GM12891 (cell line): Measurements from ENCODE around the gene OASL.

ENCODE experiments used
- DNase-seq: peaks from one replicate; pipeline ENCODE4 v3.0.0; 2011; ENCODE audit warnings: low spot score; ENCODE audit not compliant: insufficient read length
- FAIRE-seq: peaks from 2 replicates; lab custom pipeline; 2011; peaks lifted over from hg19 to GRCh38; lab: Jason Lieb, UNC
- PAX5 ChIP-seq: IDR thresholded peaks from 2 replicates; pipeline ENCODE4 v1.6.1; 2011; ENCODE audit warnings: low read length, moderate library complexity, mild to moderate bottlenecking; ENCODE audit not compliant: insufficient read depth, severe bottlenecking
- POLR2A ChIP-seq: IDR thresholded peaks from 2 replicates; pipeline ENCODE4 v1.6.1; 2011; ENCODE audit warnings: low read depth, low read length, control low read depth
- POLR2AphosphoS5 ChIP-seq: IDR thresholded peaks from 2 replicates; pipeline ENCODE4 v1.6.1; 2011; ENCODE audit warnings: low read depth, low read length, control low read depth
- POU2F2 ChIP-seq: IDR thresholded peaks from 2 replicates; pipeline ENCODE4 v1.6.1; 2011; ENCODE audit warnings: low read depth, mild to moderate bottlenecking, control low read depth, low read length, moderate library complexity
- SPI1 ChIP-seq: IDR thresholded peaks from 2 replicates; pipeline ENCODE4 v1.6.1; 2011; ENCODE audit warnings: low read depth, low read length, control low read depth
- TAF1 ChIP-seq: IDR thresholded peaks from 2 replicates; pipeline ENCODE4 v1.6.1; 2011; ENCODE audit warnings: low read depth, low read length, control low read depth

The OASL gene

DNA sequence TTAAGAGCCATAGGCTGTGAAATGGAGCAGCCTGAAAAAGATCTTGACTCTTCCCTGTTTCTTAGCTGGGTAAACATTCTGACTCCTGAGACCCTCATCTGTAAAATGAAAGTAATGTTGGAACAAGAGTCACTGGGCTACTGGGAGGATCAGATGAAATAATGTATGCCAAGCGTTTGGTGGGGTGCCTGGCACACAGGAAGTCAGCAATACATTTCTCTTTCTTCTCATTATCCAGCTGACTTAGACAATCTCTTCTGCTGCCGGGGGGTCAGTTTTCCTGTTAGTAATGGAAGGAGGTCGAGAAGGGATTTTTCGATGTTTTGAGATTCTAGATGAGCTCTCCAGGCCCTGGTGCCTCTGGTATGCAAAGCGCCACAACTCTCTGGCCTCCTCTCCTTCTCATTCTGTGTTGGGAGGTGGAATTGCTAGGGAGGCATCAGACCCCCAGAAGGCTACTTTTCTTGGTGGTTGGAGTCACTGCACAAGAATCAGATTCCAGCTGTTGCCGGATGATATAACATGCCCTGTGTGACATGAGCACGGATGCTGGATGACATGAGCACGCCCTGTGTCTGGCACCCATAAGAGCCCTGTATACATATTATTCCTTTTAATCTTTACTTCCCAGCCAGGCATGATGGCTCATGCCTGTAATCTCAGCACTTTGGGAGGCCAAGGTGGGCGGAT lies 4.3 kb downstream of the OASL start:
- no peak for TF ChIP-seq POU2F2
- TF ChIP-seq SPI1, result no peak
- no peak for TF ChIP-seq POLR2A
- no peak for TF ChIP-seq POLR2AphosphoS5
- TF ChIP-seq PAX5, result no peak
- TF ChIP-seq TAF1, result no peak
- FAIRE-seq (no peak), DNase-seq (no peak)

DNA sequence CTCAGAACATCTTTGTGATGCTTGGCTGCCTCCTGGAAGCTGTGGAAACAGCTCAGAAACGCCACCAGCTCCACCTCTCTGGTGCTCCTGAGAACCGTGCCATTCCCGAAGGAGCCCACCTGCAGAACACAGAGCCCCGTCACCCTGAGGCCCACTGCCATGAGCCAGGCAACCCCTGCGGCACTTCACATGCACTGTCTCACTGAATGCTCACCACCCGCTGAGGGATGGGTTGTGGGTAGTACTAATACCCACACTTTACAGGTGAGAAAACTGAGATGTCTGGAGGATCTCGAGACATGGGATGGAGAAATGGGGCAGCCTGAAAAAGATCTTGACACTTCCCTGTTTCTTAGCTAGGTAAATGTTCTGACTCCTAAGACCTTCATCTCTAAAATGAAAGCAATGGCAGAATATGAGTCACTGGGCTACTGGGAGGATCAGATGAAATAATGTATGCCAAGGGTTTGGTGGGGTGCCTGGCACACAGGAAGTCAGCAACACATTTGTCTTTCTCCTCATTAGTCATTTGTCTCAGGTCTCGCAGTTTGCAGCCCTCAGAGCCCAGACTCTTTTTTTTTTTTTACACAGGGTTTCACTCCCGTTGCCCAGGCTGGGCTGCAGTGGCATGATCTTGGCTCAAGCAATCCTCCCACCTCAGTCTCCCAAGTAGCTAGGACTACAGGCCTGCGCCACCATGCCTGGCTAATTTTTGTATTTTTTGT lies 5.3 kb downstream of the OASL start:
- FAIRE-seq (no peak), DNase-seq (no peak)
- TF ChIP-seq POLR2A (no peak), PAX5 (no peak), TAF1 (no peak), SPI1 (no peak), POU2F2 (no peak), POLR2AphosphoS5 (no peak)

DNA sequence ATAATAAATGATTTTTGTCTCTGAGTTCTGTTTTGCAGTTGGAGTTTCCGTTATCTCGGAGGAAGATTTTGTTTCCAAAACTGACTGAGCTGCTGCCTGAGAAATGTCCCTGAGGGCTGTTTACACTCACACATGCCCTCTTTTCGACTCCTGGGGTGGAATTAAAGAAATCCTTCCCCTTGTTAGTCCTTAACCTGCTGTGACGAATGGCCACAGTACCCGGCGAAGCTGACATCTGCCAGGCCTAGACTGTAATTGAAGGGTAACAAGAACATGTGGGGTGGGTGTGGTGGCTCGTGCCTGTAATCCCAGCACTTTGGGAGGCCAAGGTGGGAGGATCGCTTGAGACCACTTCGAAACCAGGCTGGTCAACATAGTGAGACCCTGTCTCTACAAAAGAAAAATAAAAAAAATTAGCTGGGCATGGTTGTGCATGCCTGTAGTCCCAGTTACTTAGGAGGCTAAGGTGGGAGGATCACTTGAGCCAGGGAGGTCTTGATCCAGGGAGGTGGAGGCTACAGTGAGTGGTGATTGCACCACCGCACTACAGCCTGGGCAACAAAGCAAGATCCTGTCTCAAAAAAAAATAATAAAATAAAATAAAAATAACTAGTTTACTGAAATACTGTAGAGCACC lies 8.4 kb downstream of the OASL start:
- TF ChIP-seq POU2F2, result no peak
- TF ChIP-seq TAF1, result no peak
- no peak for TF ChIP-seq POLR2AphosphoS5
- no peak for TF ChIP-seq POLR2A
- no peak for TF ChIP-seq PAX5
- TF ChIP-seq SPI1, result no peak
- FAIRE-seq, result no peak

DNA sequence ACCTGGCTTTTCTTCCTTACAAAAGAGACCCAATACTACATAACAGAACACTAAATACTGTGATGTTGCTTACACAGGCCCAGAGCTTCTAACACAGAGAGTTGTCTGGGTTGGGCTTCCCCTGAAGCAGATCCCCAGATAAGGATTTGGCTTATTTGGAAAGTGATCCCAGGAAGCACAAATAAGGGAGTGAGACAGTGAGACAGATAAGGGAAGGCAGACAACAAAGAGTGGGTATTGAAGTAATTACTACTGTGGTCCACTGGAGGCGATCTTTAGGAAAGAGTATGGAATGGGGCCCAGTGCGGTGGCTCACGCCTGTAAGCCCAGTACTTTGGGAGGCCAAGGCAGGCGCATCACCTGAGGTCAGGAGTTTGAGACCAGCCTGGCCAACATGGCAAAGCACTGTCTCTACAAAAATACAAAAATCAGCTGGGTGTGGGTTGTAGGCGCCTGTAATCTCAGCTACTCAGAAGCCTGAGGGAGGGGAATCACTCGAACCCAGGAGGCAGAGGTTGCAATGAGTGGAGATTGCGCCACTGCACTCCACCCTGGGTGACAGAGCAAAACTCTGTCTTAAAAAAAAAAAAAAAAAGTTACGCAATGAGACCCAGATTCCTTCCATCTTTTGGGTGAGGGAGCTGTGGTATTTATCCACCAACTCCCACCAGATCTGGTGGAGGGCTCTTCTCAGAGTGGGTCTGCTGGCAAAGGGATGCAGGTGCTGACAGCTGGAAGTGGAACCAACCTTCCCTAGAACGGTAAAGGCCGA lies 12.6 kb downstream of the OASL start:
- TF ChIP-seq SPI1 (no peak), POU2F2 (no peak), TAF1 (no peak), PAX5 (no peak), POLR2AphosphoS5 (no peak), POLR2A (no peak)
- FAIRE-seq (no peak), DNase-seq (no peak)

More for the DNA sequence above, 8.4 kb downstream of the OASL start:
- no peak for DNase-seq

DNA sequence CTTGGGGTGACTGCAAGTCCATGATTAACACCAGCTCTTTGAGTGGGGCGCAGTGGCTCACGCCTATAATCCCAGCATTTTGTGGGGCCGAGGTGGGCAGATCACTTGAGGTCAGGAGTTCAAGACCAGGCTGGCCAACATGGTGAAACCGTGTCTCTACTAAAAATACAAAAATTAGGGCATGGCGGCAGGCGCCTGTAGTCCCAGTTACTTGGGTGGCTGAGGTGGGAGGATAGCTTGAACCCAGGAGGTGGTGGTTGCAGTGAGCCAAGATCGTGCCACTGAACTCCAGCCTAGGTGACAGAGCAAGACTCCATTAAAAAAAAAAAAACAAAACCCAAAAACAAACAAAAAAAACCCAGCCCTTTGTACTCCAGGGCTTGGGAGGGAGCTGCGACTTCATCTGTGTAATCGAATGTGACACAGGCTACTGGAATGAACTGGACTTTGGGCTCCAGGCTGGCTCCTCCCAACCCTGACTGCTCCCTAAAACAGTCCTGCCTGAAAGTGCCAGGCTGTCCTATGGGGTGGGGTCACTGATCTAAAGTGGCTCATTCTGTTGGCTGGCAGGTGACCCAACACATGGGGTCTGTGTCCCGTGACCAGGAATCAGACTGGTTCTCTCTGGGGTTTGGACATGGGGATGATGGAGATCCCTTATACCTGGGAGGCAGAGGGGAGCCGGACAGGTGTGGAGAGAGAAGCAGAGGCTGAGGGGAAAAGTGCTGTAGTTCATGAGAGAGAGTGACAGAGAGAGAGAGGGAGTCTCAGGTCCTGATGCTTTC lies 13.4 kb downstream of the OASL start:
- no peak for FAIRE-seq
- no peak for DNase-seq
- no peak for TF ChIP-seq PAX5
- no peak for TF ChIP-seq POLR2AphosphoS5
- TF ChIP-seq TAF1, result no peak
- TF ChIP-seq SPI1, result no peak
- no peak for TF ChIP-seq POLR2A
- no peak for TF ChIP-seq POU2F2

DNA sequence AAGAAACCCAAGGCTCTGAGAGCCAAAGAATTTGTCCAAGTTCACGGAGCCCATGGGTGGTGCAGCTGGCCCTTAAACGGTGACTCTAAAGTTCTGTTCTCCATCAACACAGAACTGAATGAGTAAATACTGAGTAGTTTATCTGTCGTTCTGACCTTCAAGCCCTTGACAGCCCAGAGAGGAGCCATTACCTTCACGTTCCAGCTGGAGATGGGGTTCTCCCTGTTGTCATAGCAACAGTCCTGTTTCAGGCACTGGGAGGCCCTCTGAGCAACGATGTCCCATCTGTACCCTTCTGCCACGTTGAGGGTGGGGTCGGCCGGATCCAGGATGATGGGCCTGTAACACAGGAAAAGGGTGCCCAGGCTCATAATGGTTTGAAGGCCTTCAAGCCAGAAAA lies 15.2 kb downstream of the OASL start:
- no peak for TF ChIP-seq POLR2A
- no peak for TF ChIP-seq SPI1
- TF ChIP-seq TAF1, result no peak
- no peak for TF ChIP-seq POLR2AphosphoS5
- no peak for TF ChIP-seq PAX5
- no peak for TF ChIP-seq POU2F2
- no peak for FAIRE-seq
- no peak for DNase-seq

DNA sequence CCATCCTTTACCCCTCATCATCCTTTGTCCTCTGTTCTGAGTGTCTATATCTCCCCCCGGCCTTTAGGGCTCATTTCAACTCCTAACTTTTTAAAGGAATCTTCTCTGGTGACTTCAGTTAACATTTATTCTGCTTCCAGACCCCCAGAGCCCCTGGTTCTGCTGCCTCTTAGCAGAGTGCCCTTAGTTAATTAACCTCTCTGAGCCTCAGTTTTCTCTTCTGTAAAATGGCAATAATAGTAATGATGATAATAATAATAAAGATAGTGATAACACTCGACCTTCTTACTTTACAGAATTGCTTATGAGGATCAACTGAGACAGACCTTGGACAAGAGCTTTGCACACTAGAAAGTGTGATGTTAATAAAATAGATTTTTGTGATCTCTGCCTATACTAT lies 16.3 kb downstream of the OASL start:
- no peak for FAIRE-seq
- DNase-seq, result no peak
- no peak for TF ChIP-seq POU2F2
- no peak for TF ChIP-seq TAF1
- TF ChIP-seq SPI1, result no peak
- TF ChIP-seq PAX5, result no peak
- TF ChIP-seq POLR2AphosphoS5, result no peak
- no peak for TF ChIP-seq POLR2A

DNA sequence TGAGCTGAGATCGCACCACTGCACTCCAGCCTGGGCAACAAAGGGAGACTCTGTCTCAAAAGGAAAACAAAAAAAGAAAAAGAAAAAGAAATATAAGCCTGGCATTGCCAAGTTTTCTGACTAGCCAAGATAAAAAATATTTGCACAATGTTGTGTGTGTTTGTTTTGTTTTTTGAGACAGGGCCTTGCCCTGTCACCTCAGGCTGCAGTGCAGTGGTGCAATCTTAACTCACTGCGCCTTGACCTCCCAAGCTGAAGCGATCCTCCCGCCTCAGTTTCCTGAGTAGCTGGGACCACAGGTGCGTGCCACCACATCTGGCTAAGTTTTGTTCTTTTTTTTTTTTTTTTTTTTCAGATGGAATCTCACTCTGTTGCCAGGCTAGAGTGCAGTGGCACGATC lies 17.3 kb downstream of the OASL start:
- TF ChIP-seq POLR2AphosphoS5 (no peak), POLR2A (no peak), POU2F2 (no peak), SPI1 (no peak)
- DNase-seq, result no peak
- FAIRE-seq, result no peak
